Ovary (tissue), 9 donors: Measurements from ENCODE around the gene TCP11. TPM values are rescaled to one million over a fixed set of nuclear protein-coding genes. Genes with fewer than 3 reads are reported as not detected.

Experiments
- DNase-seq, 5 donors: peaks; one replicate each; pipeline ENCODE4 v3.0.0-alpha.2; 2019 to 2020
- H3K27ac ChIP-seq, 2 donors: fragments of 200-600 bp; one replicate each; pipeline versions ENCODE4 v1.5.1 to v1.8.0; 2019 to 2022
- H3K27me3 ChIP-seq: fragments of 200-600 bp; one replicate; pipeline ENCODE4 v1.8.0; 2022
- H3K36me3 ChIP-seq: fragments of 200-600 bp; sonication (generic); one replicate; pipeline ENCODE4 v1.5.1; 2019
- H3K4me1 ChIP-seq: one replicate; pipeline ENCODE4 v1.8.1; 2013; ENCODE audit warnings: mild to moderate bottlenecking, moderate library complexity; ENCODE audit not compliant: insufficient read depth
- H3K4me3 ChIP-seq: fragments of 200-600 bp; sonication (generic); one replicate; pipeline ENCODE4 v1.5.1; 2017
- H3K9me3 ChIP-seq, 2 donors: fragments of 200-600 bp in 1 of 2; sonication (generic) in 1 of 2; one replicate each; pipeline versions ENCODE4 v1.5.1 to v1.8.1; 2013 to 2019; ENCODE audit warnings: mild to moderate bottlenecking in 1 of 2, moderate library complexity in 1 of 2
- EP300 ChIP-seq: sonication (generic); formaldehyde crosslinking; IDR thresholded peaks from one replicate; pipeline ENCODE4 v1.6.1; 2017; ENCODE audit warnings: antibody characterized with exemption
- POLR2A ChIP-seq: fragments of 450-650 bp; IDR thresholded peaks from one replicate; pipeline ENCODE4 v1.6.1; 2017; ENCODE audit warnings: antibody characterized with exemption, mild to moderate bottlenecking, moderate library complexity
- WGBS, 3 donors: extraction: QIAGEN DNeasy Blood & Tissue Kit in 1 of 3; methylation state at CpG; one replicate each; pipeline versions ENCODE4 v1.1.5 to v1.1.7; 2013 to 2017; 5-methylcytosine and 5-hydroxymethylcytosine counted together
- intact Hi-C, 4 donors: fragments of 100-400 bp; cut with DNase I; formaldehyde crosslinking; loops; one replicate each; pipeline versions ENCODE4 v1.11.0 to v1.15.1; 2022 to 2023
- polyA plus RNA-seq, 2 donors: library from polyadenylated mRNA; stranded (reverse); fragments of 200-250 nt in 1 of 2; fragments of 350-450 nt in 1 of 2; fragmentation: Illumina TruSeq in 1 of 2; extraction: RNeasy Lipid Tissue Mini Kit (QIAGEN cat#74804) in 1 of 2; gene quantifications; one replicate each; pipeline ENCODE4 v1.2.3, GENCODE V29; 2013 to 2014
- total RNA-seq, 7 donors: library from RNA; depleted of rRNA in 2 of 7; stranded (reverse); fragments of >200 nt in 2 of 7; fragmentation: NEBNext Ultra II Directional in 3 of 7; extraction: Animal tissue kit (Norgen Biotek cat#: 25700) in 3 of 7; gene quantifications; one replicate each; pipeline versions ENCODE4 v1.1.0 to v1.2.4, GENCODE V29; 2016 to 2023
- TF ChIP-seq, protein P1 (sequence below), 3 donors: fragments of 450-650 bp in 2 of 3; fragments of 200-600 bp in 1 of 3; IDR thresholded peaks; one replicate each; pipeline versions ENCODE4 v1.5.1 to v1.8.0; 2016 to 2022; ENCODE audit warnings: antibody characterized with exemption in 3 of 3, mild to moderate bottlenecking in 1 of 3
- donor health status: DM: no; HTN: no; CAD: no; lungs with moderate emphysema.
- donor health status: DM: no; HTN: no; CAD: no.
- donor health status: Bipolar disorder and iron deficiency.
- donor health status: DM: yes; HTN: yes; CAD: no.
- donor health status: DM: no; HTN: no; CAD: no.
- donor health status: DM: yes; HTN: yes; CAD: no.

Gene TCP11
- total and polyA plus RNA-seq, 9 donors = 0.18 to 0.61 (median 0.48) TPM; not detected in 1

DNA sequence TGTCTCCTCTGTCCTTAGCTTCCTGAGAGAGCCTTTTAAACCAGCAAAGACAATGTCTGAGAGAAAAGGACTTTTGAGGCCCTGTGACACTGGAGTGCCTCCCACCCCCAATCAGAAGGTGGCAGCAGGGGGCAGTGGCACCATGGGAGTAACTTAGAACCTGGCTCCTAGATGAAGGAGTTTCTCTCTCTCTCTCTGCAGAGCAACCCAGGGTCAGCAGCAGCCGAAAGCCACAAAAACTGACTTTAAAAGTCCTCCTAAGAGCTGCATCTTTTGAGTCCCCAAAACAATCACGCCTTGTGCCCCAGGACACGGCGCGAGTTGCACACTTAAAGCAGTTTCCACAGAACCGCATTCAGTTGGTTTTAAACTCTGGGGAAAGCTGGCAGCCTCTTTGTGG, 5.3 kb upstream of the TCP11 start:
- 71 to 76% (median 76%) methylated on average over 6 of the region's 6 CpGs for WGBS, 3 donors
- H3K4me3 ChIP-seq = no peak overlapping the region
- no peaks in the 10 kb centered on the region for H3K27me3 ChIP-seq
- no peak for DNase-seq
- intact Hi-C loops = loop anchor here in 3 of 4 donors (10.0 kb wide), 3 partner anchors 58 to 282 kb away; no protein-coding TSS in a partner anchor
- H3K27ac ChIP-seq = no peak overlapping the region
- TF ChIP-seq, protein P1, sequence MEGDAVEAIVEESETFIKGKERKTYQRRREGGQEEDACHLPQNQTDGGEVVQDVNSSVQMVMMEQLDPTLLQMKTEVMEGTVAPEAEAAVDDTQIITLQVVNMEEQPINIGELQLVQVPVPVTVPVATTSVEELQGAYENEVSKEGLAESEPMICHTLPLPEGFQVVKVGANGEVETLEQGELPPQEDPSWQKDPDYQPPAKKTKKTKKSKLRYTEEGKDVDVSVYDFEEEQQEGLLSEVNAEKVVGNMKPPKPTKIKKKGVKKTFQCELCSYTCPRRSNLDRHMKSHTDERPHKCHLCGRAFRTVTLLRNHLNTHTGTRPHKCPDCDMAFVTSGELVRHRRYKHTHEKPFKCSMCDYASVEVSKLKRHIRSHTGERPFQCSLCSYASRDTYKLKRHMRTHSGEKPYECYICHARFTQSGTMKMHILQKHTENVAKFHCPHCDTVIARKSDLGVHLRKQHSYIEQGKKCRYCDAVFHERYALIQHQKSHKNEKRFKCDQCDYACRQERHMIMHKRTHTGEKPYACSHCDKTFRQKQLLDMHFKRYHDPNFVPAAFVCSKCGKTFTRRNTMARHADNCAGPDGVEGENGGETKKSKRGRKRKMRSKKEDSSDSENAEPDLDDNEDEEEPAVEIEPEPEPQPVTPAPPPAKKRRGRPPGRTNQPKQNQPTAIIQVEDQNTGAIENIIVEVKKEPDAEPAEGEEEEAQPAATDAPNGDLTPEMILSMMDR (IDR thresholded peaks at IDR 0.05) = no peak
- TF ChIP-seq EP300 (no peak), POLR2A (no peak)
- no peaks in the 10 kb centered on the region for H3K9me3 ChIP-seq
- H3K4me1 ChIP-seq = no peaks in the 10 kb centered on the region
- no peaks in the 10 kb centered on the region for H3K36me3 ChIP-seq

DNA sequence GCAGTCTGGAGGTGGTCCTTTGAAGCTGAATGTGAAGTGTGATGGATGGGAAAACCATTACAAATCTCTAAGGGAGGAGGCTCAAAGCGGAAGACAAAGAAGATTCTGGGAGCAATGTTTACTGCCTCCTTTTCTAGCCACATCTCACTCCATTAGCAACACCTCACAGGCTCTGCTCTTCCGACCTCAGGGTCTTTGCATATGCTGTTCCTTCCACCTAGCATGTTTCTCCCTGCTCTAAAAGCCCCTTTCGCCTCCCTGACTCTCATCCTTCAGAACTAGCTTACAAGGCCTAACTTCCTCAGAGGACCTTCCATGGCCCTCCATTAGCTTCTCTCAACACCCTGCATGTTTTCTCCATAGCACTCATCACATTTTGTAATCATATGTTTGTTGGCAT, 4.6 kb upstream of the TCP11 start:
- intact Hi-C loops = loop anchor here in 3 of 4 donors (10.0 kb wide), 3 partner anchors 59 to 281 kb away; no protein-coding TSS in a partner anchor
- Histone ChIP-seq H3K27ac (no peak overlapping the region), H3K4me1 (no peaks in the 10 kb centered on the region), H3K36me3 (no peaks in the 10 kb centered on the region), H3K4me3 (no peak overlapping the region), H3K9me3 (no peaks in the 10 kb centered on the region), H3K27me3 (no peaks in the 10 kb centered on the region)
- DNase-seq = no peak
- 94 to 97% (median 94%) methylated on average over 3 of the region's 3 CpGs for WGBS, 3 donors
- no peak for TF ChIP-seq POLR2A
- no peak for TF ChIP-seq EP300
- TF ChIP-seq, protein P1 (IDR thresholded peaks at IDR 0.05) = no peak

DNA sequence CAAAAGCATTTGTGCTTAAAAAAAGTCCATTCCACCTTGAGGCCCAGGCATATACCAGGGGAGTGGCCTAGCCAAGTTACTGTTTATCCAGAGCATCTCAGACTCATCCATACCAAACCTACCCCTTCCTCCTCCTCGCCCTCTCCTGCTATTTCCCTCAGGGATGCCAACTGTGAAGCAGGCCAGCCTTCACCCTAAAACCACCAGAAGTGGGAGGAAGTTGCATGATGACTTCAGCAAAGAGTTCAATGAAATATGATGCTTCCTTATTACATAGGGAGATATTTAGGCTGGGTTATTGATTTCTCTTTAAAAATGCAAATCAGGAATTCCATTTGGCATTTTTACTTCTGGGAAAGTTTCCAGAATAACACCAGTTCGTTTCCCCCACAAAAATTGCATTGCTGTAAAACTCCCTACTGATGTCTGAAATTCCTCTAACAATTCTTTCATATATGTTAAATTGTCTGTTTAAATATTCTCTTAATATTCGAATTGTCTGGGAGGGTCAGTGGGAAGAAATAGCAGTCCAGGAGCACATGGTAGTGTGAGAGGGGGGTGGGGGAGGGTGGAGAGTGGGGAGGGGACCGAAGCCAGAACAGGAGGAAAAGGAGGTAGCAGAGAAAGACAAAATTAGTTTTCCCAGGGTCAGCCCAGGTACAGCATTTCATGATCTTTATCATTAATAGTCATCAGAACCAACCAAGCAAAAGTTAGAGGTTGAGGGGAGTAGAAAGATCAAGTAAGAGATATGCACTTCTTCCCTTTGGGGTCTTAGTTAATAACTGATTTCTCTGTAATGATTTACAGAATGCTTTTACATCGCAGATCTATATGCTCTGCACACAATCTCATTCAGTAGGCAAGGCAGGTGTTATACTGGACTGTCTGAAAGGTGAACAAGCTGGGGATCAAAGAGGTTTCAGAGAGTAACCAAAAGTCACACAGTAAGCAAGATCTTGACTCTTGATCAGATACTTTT, 1.7 kb upstream of the TCP11 start:
- Histone ChIP-seq H3K27ac (no peak overlapping the region), H3K36me3 (no peaks in the 10 kb centered on the region), H3K27me3 (no peaks in the 10 kb centered on the region), H3K4me3 (no peak overlapping the region), H3K9me3 (no peaks in the 10 kb centered on the region), H3K4me1 (no peaks in the 10 kb centered on the region)
- intact Hi-C loops = loop anchor here in 3 of 4 donors (5.0 to 10.0 kb wide), 4 partner anchors 62 to 278 kb away; no protein-coding TSS in a partner anchor
- no peak for TF ChIP-seq POLR2A
- no peak for TF ChIP-seq EP300
- TF ChIP-seq, protein P1 (IDR thresholded peaks at IDR 0.05) = no peak
- no peak for DNase-seq
- WGBS, 3 donors = 53 to 57% (median 54%) methylated on average over 5 of the region's 5 CpGs

DNA sequence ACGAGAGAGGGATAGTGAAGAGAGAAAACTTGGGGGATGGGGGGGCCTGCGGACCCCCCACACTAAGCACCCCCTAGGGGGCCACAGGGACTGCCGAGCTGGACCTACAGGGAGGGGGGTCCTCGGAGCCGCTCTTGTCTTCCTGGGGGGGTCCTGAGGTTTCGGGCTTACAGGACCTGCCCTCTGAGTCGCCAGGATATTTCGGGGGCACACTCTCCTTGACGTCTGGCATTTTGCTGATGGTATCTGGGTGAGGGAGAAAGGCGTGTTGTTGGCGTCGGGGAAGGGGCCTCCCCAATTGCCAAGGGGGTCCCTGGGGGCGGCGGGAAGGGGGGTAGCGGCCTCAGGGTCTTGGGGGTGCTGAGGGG, 516 bp downstream of the TCP11 start:
- WGBS, 3 donors = 58 to 66% (median 58%) methylated on average over 15 of the region's 15 CpGs
- TF ChIP-seq EP300 (no peak), POLR2A (no peak)
- TF ChIP-seq, protein P1 (IDR thresholded peaks at IDR 0.05) = no peak
- Histone ChIP-seq H3K4me3 (no peak overlapping the region), H3K27me3 (no peaks in the 10 kb centered on the region), H3K27ac (peak overlapping the region in 1 of 2 donors; percentile 51), H3K4me1 (peaks cover 2% of the 10 kb centered on the region), H3K36me3 (no peaks in the 10 kb centered on the region), H3K9me3 (no peaks in the 10 kb centered on the region)
- intact Hi-C loops = loop anchor here in 3 of 4 donors (5.0 to 10.0 kb wide), 4 partner anchors 64 to 276 kb away; no protein-coding TSS in a partner anchor
- DNase-seq = peak; percentile 10 to 38 (median 31)
